GM18517 (cell line): ENCODE results near the gene RFX3.

Experiments
- ATAC-seq: cut with Tn5 transposase; IDR thresholded peaks from one replicate; pipeline ENCODE4 v1.9.1; 2021; ENCODE audit warnings: mild to moderate bottlenecking, moderate library complexity; ENCODE audit not compliant: unreplicated experiment

RFX3 gene

GRCh38 chr9:3525836-3526164 is at the start of gene RFX3:
Gene RFX3, minus strand, starts transcription at chr9:3526001. Its CDS starts 130,413 bp downstream, at chr9:3395588.
- peak; percentile 26 for ATAC-seq

GRCh38 chr9:3571500-3571899 is 45.7 kb upstream of the RFX3 start:
- ATAC-seq = no peak

- ATAC-seq = no peak
Measured at GRCh38 chr9:3569529-3569928, 43.7 kb upstream of the RFX3 start.

- ATAC-seq = no peak
Measured at GRCh38 chr9:3567988-3568387, 42.2 kb upstream of the RFX3 start.

GRCh38 chr9:3553076-3553765 is 27.4 kb upstream of the RFX3 start:
- ATAC-seq = no peak

- no peak for ATAC-seq
Measured at GRCh38 chr9:3549225-3549624, 23.4 kb upstream of the RFX3 start.

- ATAC-seq = no peak
Measured at GRCh38 chr9:3548648-3549047, 22.8 kb upstream of the RFX3 start.

GRCh38 chr9:3541206-3541605 is 15.4 kb upstream of the RFX3 start:
- no peak for ATAC-seq

GRCh38 chr9:3534614-3535404 is 9.0 kb upstream of the RFX3 start:
- ATAC-seq = no peak

GRCh38 chr9:3532158-3532557 is 6.4 kb upstream of the RFX3 start:
- ATAC-seq = no peak

GRCh38 chr9:3528451-3528850 is 2.6 kb upstream of the RFX3 start:
- peak; percentile 18 for ATAC-seq

- no peak for ATAC-seq
Measured at GRCh38 chr9:3526997-3527940, 1.5 kb upstream of the RFX3 start.

GRCh38 chr9:3526165-3526996 is 580 bp upstream of the RFX3 start:
- ATAC-seq = peak; percentile 55

- no peak for ATAC-seq
Measured at GRCh38 chr9:3525096-3525835, 535 bp downstream of the RFX3 start.

GRCh38 chr9:3521966-3522365 is 3.8 kb downstream of the RFX3 start:
- no peak for ATAC-seq

- no peak for ATAC-seq
Measured at GRCh38 chr9:3520564-3520963, 5.2 kb downstream of the RFX3 start.

- no peak for ATAC-seq
Measured at GRCh38 chr9:3517377-3518048, 8.3 kb downstream of the RFX3 start.

- no peak for ATAC-seq
Measured at GRCh38 chr9:3516667-3517330, 9.0 kb downstream of the RFX3 start.

GRCh38 chr9:3515405-3515804 is 10.4 kb downstream of the RFX3 start:
- no peak for ATAC-seq
